ENCODE results near the gene CTRB1.
"Not testable (repeated sequence)": the region's sequence is repeated elsewhere in the genome, so short reads cannot be mapped to it uniquely, and the experiment has no call there.

The CTRB1 gene

GRCh38 chr16:75204410-75204758 is 14.4 kb upstream of the CTRB1 start:
- DNase-seq (ENCODE audit: low spot score): no peak

DNA sequence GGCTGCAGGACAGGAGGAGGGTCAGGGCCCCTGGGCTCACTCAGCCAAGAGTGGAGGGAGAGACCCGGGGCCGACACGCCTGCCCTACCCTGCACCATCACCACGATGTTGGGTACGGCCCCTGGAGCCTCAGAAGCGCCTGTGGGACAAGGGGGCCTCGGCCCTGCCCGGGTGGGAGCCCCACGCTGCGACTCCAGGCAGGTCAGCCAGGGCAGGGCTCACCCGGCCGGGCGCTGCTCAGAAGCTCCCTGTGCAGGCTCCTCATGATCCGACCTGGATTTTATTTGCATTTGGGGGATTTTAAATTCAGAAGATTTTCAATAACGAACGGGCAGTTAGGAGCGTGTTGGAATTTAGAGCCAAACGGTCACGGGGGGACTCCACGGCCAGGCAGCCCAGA is 13.9 kb upstream of the CTRB1 start:
- DNase-seq (ENCODE audit: low spot score): not testable (repeated sequence)

- DNase-seq (ENCODE audit: low spot score): not testable (repeated sequence)
Observed at GRCh38 chr16:75205438-75205837, 13.3 kb upstream of the CTRB1 start.

DNA sequence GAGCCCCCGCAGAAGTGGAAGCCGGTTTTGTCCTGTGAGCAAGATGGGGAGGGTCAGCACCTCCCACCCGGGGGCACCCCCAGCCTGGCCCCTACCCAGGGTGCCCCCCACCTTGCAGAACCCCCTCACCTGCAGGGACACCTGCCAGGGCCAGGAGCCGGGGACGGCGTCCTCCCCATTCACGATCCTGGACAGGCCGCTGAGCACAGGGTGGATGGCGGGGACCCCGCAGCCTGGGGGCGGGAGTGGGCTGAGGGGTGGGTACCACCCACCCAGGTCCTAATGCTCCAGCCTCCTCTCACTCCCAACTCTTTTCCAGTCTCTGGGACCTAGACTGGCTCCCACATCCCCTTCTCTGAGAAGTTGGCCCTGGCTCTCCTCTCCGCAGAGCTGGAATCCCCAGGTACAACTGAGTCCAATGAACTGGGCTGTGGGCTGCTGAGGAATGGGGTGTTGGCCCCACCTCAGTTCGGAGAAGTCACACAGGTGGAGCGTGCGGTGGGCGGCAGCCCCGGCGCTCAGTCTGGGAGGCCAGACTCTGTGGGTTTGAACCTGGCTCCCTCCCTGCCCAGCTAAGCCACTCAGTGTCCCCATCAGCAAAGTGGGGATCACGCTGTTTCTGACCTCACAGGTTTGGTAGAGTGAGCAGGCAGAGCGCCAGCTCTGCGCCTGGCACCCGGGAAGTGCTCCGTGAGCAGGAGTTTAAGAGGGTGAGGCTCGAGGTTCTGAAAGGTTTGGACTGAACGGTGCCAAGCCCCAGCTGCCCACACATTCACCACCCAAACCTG is 12.6 kb upstream of the CTRB1 start:
- not testable (repeated sequence) for DNase-seq (ENCODE audit: low spot score)

DNA sequence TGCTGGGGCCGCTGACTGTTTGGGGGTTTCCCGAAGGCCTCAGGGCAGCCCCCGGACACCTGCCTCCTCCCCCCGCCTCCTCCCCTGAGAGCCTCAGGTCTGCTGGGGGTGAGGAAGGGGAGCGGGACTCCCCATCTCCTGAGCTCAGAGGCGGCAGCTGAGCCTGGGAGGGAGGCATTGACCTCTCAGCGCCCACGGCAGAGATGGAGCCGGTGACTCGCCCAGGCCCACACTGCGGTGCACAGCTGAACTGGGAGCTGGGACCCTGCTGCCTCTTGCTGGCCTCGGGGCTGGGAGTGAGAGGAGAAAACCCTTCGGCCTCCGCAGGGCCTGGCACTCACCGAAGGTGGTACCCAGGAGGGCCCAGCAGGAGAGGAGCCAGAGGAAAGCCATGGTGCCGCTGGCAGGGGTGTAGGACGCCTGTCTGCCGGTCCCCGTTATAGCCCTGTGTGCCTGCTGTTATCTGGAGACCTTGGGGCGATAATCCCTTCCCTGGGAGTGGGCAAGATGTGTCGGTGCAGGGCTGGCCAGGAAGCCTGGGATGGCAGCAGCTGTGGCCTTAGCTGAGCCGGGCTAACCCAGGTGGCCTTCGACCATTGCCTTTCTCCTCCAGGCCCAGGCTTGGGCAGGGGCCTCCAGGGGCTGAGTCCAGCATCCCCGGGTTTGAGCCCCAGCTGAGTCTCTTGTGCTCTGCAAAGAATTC is 11.9 kb upstream of the CTRB1 start, which contains the start of gene CTRB2:
Gene CTRB2, minus strand, starts transcription at position 413 of the 703 bp plus-strand sequence. Its CDS starts 20 bp downstream, at position 393.
- DNase-seq (ENCODE audit: low spot score): no peak

GRCh38 chr16:75207831-75208230 is 11.0 kb upstream of the CTRB1 start:
- DNase-seq (ENCODE audit: low spot score): no peak

DNA sequence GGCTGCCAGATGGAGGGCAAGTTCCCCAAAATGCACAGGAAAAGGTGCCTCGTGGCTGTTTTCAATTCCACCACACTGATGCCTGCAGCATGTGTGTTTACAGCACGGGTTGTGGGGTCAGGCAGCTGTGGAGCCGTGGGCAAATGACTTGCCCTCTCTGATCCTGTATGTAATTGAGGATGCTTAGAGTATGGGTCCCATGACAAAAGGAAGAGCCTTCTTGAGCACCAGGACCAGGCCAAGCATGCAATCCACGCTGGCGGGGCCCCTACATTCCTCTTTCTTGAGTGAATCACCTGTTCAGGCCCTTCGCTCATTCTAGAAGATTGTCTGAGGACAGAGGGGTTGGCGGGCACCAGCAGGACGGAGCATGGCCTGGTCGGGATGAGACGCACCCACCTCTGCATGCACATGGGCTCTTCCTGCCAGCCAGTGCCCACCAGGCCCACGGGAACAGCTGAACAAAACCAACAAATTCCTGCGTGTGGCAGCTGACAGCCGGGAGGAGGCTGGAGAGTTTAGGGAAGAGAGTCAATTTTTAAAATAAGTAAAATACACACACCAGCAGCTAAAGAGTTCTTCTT is 10.5 kb upstream of the CTRB1 start:
- DNase-seq (ENCODE audit: low spot score): no peak

DNA sequence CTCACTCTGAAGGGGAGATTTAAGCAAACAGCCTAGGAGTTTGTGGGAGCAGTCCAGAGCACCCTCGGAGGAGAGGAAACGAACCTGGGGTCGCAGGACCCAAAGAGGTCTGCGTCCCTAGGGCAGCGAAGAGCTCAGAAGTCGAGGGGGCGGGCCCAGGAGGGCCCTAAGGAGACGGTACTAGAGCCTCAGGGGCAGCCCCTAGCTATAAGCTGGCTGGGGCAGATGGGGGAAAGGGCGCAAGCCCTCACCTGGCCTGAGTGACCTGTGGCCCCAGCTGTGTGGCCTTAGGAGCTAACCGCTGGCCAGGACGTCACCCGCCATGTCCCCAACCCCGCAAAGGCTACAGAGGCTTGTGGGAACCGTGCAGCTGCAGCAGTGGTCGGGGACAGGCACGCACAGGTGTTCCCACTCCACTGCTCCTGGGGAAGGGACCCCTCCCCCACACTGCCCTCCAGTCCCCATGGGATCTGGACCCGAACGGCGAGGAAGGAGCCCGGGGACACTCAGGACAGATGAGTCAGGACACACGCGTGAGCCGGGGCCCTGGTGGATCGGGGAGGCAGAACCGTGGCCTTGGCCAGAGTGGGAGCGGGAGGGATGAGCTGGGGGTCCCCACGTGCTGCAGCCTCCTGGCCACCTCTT is 9.8 kb upstream of the CTRB1 start:
- DNase-seq (ENCODE audit: low spot score): no peak

DNA sequence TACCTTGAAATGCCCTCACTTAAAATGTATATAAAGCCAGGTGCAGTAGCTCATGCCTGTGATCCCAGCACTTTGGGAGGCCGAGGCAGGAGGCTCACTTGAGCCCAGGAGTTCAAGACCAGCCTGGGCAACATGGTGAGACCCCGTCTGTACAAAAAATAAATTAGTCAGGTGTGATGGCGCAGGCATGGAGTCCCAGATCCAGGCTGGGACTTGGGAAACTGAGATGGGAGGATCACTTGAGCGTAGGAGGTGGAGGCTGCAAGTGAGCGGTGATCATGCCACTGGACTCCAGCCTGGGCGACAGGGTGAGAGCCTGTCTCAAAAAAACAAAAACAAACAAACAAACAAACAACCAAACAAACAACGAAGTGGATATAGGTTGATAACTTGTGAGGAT is 9.3 kb upstream of the CTRB1 start:
- DNase-seq (ENCODE audit: low spot score): not testable (repeated sequence)

- no peak for DNase-seq (ENCODE audit: low spot score)
Observed at GRCh38 chr16:75209944-75210343, 8.8 kb upstream of the CTRB1 start.

DNA sequence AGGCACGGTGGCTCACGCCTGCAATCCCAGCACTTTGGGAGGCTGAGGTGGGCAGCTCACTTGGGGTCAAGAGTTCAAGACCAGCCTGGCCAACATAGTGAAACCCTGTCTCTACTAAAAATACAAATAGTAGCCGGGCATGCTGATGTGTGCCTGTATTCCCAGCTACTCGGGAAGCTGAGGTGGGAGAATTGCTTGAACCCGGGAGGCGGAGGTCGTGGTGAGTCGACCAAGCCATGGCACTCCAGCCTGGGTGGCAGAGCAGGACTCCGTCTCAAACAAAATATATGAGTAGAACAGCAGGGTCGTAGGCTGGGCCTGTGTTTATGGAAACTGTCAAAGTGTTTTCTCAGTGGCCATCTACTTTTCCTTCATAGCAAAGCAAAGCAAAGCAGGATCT is 7.5 kb upstream of the CTRB1 start:
- not testable (repeated sequence) for DNase-seq (ENCODE audit: low spot score)

DNA sequence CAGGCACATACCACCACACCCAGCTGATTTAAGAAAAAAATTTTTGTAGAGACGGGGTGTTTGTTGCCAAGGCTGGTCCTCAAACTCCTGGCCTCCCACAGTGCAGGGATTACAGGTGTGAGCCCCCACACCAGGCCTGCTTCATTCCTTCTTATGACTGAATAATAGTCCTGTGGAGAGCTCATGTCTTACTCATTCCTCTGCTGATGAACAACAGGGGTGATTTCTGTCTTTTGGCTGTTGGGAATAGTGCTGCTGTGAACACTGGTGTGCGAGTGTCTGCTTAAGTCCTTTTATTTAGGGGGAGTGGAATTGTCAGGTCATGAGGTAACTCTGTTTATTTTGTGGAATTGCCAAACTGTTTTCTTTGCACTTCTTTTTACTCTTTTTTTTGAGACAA is 2.7 kb upstream of the CTRB1 start:
- no peak for DNase-seq (ENCODE audit: low spot score)

- DNase-seq (ENCODE audit: low spot score): no peak
Observed at GRCh38 chr16:75216576-75216975, 2.2 kb upstream of the CTRB1 start.

GRCh38 chr16:75217389-75217851 is 1.4 kb upstream of the CTRB1 start:
- DNase-seq (ENCODE audit: low spot score): no peak

DNA sequence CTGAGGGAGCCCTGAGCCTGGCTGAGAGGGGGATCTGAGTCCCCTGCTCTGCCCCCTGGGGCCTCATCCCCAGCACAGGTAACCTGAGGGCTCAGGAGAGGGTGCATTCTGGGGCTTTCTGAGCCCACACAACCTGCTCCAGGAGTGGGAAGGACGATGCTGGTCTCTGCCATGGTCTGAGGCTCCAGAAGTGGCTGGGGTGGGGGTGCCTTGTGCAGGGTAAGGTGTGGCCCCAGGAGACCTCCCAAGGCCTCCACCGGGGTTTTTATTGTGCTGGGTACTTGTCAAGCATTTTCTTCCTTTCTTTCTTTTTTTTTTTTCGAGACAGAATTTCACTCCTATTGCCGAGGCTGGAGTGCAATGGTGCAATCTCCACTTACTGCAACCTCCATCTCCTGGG is 300 bp downstream of the CTRB1 start:
- DNase-seq (ENCODE audit: low spot score): no peak

DNA sequence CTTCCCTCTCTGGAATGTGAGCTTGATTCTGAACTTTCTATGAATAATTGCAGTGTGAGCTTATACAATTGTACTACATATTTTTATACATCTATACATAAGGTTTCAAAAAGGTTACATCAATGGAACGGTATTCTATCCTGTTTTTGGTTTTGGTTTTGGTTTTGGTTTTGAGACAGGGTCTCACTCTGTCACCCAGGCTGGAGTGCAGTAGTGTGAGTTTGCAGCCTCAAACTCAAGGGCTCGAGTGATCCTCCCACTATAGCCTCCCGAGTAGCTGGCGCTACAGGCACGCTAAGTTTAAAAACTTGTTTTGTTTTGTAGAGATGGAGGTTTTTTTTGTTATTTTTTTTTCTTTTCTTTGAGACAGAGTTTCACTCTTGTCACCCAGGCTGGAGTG is 1.1 kb downstream of the CTRB1 start:
- no peak for DNase-seq (ENCODE audit: low spot score)

GRCh38 chr16:75222271-75222783 is 3.5 kb downstream of the CTRB1 start:
- DNase-seq (ENCODE audit: low spot score): no peak

GRCh38 chr16:75223129-75223528 is 4.3 kb downstream of the CTRB1 start:
- not testable (repeated sequence) for DNase-seq (ENCODE audit: low spot score)

DNA sequence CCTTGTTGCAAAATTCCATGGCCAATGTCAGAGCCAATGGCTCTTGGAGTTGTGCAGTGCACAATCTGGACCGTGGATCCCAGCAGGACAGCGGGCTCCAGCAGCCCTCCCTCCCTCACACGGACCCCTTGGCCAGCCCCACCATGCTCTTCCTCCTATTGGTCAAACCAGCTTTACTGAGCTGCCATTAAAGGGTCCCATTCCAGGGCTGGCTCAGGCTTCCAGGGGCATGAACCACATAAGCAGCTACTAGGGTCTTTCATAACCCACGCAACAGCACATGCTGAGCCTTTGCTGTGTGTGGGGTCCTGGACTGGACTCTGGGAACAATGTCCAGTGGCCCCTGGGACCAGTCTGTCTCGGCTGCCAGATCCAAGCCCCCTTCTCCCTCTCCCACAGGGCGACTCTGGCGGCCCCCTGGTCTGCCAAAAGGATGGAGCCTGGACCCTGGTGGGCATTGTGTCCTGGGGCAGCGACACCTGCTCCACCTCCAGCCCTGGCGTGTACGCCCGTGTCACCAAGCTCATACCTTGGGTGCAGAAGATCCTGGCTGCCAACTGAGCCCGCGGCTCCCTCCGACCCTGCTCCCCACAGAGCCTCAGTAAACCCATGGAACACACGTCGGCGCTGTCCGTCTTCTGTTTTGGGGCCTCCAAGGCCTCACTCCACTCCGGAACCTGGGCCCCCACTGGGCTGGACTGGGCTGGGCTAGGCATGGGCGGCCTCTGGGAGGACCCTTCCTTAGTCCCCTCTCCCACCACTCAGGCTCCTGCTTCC is 5.7 kb downstream of the CTRB1 start:
- no peak for DNase-seq (ENCODE audit: low spot score)

DNA sequence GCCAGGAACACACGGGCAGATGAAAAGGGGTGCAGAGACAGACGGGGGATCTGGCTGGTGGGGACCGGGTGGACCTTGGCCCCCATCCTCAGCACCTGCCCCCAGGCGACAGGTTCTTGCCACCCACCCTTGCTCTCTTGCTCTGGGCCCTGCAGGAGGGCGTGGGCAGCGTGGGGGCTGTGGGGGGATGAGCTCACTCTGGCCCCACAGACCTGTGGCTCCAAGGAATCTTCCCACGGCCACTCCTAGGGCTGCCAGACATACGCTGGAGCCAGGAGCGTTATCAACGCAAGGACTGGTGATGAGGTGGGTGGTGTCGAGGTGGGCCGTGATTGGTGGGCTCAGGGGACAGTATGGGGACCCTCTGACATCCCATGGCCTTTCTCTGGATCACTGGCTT is 6.3 kb downstream of the CTRB1 start:
- no peak for DNase-seq (ENCODE audit: low spot score)

DNA sequence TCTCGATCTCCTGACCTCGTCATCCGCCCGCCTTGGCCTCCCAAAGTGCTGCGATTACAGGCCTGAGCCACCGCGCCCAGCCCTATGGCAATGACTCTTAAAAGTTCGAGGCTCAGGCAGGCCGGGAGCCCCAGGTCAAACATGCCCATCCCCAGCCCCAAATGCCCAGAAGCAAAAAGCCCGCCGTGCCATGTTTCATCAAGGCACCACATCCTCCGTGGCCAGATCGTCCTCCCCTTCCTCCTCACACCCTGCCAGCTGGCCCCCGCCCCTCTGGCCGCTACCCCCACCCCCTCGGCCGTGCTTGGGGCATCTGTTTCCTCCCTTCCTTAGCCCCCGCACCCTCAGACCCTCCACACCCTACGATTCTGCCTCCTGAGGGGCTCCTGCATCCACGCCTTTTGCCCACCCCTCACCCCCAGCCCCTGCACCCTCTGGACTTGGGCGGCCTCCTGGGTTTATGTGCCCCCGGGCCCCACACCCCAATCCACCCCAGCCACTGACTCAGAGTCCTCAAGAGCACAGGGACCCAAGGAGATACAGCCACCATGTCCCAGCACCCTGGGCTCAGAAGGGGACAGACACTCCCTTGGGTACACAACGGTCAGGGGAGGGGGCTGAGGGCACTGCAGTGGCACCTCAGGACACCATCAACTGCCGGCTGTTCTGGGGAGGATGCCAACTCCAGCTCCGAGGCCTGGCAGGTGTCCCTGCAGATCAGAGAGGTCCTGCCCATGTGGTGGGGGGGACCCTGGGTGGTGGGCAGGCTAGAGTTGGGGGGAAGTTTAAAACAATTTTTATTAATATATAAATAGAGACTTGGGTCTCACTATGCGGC is 7.1 kb downstream of the CTRB1 start:
- no peak for DNase-seq (ENCODE audit: low spot score)

Data from cerebellar cortex (tissue), 1 donor.